ENCODE measurements around the gene CFAP299.

Gene CFAP299

DNA sequence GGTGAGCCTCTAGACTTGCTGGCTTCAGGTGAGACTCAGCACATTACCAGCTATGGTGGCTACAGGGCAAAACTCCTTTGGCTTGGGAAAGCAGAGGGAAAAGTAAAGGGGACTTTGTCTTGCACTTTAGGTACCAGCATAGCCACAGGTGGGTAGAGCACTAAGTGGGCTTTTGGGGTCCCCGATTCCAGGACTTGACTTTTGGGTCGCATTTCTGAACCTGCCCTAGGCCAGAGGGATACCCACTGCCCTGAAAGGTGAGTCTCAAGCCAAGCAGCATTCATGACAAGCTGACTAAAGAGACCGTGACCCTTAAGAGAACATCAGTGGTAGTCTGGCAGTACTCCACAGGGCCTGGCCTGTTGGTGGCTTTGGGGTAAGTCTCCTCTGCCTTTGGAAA is 224.8 kb downstream of the CFAP299 start:
- Histone ChIP-seq H3K9me3 (no peaks in the 10 kb centered on the region), H3K4me1 (ENCODE audit: control insufficient read depth in 1 of 2, insufficient read depth in 1 of 2, low read depth in 1 of 2, low read length in 1 of 2) (no peaks in the 10 kb centered on the region), H3K36me3 (no peaks in the 10 kb centered on the region), H3K27me3 (no peaks in the 10 kb centered on the region), H3K4me3 (ENCODE audit: low read depth in 1 of 2, low read length in 1 of 2) (no peak overlapping the region), H3K27ac (no peak overlapping the region)
- TF ChIP-seq, protein P1, sequence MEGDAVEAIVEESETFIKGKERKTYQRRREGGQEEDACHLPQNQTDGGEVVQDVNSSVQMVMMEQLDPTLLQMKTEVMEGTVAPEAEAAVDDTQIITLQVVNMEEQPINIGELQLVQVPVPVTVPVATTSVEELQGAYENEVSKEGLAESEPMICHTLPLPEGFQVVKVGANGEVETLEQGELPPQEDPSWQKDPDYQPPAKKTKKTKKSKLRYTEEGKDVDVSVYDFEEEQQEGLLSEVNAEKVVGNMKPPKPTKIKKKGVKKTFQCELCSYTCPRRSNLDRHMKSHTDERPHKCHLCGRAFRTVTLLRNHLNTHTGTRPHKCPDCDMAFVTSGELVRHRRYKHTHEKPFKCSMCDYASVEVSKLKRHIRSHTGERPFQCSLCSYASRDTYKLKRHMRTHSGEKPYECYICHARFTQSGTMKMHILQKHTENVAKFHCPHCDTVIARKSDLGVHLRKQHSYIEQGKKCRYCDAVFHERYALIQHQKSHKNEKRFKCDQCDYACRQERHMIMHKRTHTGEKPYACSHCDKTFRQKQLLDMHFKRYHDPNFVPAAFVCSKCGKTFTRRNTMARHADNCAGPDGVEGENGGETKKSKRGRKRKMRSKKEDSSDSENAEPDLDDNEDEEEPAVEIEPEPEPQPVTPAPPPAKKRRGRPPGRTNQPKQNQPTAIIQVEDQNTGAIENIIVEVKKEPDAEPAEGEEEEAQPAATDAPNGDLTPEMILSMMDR (IDR thresholded peaks at IDR 0.05), result no peak

DNA sequence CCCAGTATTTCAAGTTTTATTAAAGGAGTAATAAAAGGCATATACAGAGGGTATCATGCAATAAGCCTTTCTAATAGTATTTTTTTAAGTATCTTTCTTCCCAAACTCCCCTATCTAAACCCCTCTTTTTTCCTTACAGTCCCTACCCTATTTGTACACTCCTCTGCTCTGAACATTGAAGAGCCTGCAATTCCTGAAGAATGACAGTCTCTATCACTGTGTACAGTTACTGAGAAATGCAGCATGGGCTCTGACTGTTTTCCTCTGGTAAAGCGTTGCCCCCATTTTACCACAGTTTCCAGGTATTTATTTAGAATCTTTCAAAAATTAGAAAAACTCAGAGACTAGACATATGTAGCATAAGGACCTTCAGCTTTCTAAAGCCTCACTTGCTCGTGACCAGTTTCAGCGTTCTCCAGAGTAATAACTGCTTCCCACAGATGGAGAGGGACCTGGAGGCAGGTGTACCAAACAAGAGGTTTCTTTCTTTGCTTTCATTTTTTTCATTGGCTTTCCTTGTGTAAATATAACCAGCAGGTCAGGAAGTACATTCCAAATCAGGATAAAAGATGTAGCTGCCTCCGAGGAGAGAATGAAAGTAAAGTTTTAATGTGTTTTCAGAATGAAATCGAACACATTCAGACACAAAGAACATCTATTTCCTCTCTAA is 230.8 kb downstream of the CFAP299 start:
- Histone ChIP-seq H3K4me3 (ENCODE audit: low read depth in 1 of 2, low read length in 1 of 2) (no peak overlapping the region), H3K27me3 (no peaks in the 10 kb centered on the region), H3K27ac (no peak overlapping the region), H3K36me3 (no peaks in the 10 kb centered on the region), H3K9me3 (no peaks in the 10 kb centered on the region), H3K4me1 (ENCODE audit: control insufficient read depth in 1 of 2, insufficient read depth in 1 of 2, low read depth in 1 of 2, low read length in 1 of 2) (no peaks in the 10 kb centered on the region)
- TF ChIP-seq, protein P1 (IDR thresholded peaks at IDR 0.05), result no peak

DNA sequence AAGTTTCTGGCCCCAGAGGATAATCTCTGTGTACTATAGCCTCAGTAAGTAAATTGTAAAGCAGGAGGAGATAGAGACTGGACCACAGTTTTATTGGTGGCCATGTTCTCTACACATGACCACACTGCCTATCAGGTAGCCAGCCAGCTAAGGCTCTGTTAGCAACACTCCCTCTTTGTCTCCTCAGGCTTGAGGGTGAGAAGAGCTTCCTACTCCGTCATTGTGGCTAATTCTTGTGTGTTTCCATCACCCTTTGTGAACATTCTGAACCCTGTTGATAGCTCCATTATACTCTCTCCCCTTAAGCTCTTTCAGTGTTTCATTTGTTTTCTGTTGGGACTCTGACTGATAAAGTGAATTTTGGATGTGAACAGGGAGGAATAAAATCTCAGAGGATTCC is 233.4 kb downstream of the CFAP299 start:
- H3K9me3 ChIP-seq, result no peaks in the 10 kb centered on the region
- no peak overlapping the region for H3K27ac ChIP-seq
- H3K4me1 ChIP-seq (ENCODE audit: control insufficient read depth in 1 of 2, insufficient read depth in 1 of 2, low read depth in 1 of 2, low read length in 1 of 2), result no peaks in the 10 kb centered on the region
- H3K4me3 ChIP-seq (ENCODE audit: low read depth in 1 of 2, low read length in 1 of 2), result no peak overlapping the region
- H3K27me3 ChIP-seq, result no peaks in the 10 kb centered on the region
- TF ChIP-seq, protein P1 (IDR thresholded peaks at IDR 0.05), result no peak
- no peaks in the 10 kb centered on the region for H3K36me3 ChIP-seq

DNA sequence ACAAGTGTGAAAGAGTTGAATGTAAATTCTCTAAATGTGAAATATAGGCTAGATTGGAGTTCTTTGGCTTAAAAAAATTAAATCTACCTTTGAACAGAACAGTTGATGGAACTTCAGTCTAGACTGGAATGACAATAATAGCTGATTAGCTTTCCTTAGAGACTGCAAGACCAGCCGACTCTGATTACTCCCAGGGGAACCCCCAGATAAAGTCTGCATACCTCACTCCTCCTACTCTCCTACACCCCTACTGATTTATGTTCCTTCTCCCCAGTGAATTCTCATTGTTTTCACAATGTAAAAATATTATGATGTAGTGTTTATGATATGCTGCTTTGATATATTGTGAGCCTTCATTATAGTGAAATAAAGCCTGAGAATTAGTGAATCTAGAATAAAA is 241.3 kb downstream of the CFAP299 start:
- Histone ChIP-seq H3K27me3 (no peaks in the 10 kb centered on the region), H3K9me3 (no peaks in the 10 kb centered on the region), H3K4me3 (ENCODE audit: low read depth in 1 of 2, low read length in 1 of 2) (no peak overlapping the region), H3K27ac (no peak overlapping the region), H3K36me3 (no peaks in the 10 kb centered on the region), H3K4me1 (ENCODE audit: control insufficient read depth in 1 of 2, insufficient read depth in 1 of 2, low read depth in 1 of 2, low read length in 1 of 2) (peaks cover 0 to 4% of the 10 kb centered on the region in 2 experiments)
- TF ChIP-seq, protein P1 (IDR thresholded peaks at IDR 0.05), result no peak

DNA sequence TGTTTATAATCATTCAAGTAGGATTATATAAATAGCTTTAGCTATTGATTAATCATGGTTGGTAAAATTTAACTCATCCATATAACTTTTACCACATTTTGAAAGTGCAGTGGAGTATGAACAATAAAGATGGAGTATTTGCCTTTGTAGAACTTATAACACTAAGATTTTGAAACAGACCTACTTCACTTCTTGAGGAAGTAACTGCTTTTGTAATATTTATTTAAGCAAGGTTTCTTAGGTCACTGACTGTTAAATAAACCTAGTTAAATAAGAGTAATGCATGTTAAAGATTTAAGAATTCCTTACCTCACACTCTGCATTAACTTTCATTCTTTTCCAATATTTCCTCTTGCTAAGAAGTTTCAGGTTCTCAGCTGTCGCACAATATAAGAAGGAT is 242.5 kb downstream of the CFAP299 start:
- Histone ChIP-seq H3K27ac (no peak overlapping the region), H3K36me3 (no peaks in the 10 kb centered on the region), H3K27me3 (no peaks in the 10 kb centered on the region), H3K4me1 (ENCODE audit: control insufficient read depth in 1 of 2, insufficient read depth in 1 of 2, low read depth in 1 of 2, low read length in 1 of 2) (peaks cover 0 to 4% of the 10 kb centered on the region in 2 experiments), H3K9me3 (no peaks in the 10 kb centered on the region), H3K4me3 (ENCODE audit: low read depth in 1 of 2, low read length in 1 of 2) (no peak overlapping the region)
- TF ChIP-seq, protein P1 (IDR thresholded peaks at IDR 0.05), result no peak

All from neutrophil (primary cell).